HG03135 (cell line): ENCODE measurements around the gene PIGK.
A peak's percentile ranks its signal among the peaks of the same experiment; 100 is the strongest.
"Not testable (repeated sequence)": the region's sequence is repeated elsewhere in the genome, so short reads cannot be mapped to it uniquely, and the experiment has no call there.

Experiments used
- ATAC-seq: cut with Tn5 transposase; IDR thresholded peaks from one replicate; pipeline ENCODE4 v1.9.1; 2021; ENCODE audit warnings: mild to moderate bottlenecking, moderate library complexity; ENCODE audit not compliant: unreplicated experiment

PIGK gene

DNA sequence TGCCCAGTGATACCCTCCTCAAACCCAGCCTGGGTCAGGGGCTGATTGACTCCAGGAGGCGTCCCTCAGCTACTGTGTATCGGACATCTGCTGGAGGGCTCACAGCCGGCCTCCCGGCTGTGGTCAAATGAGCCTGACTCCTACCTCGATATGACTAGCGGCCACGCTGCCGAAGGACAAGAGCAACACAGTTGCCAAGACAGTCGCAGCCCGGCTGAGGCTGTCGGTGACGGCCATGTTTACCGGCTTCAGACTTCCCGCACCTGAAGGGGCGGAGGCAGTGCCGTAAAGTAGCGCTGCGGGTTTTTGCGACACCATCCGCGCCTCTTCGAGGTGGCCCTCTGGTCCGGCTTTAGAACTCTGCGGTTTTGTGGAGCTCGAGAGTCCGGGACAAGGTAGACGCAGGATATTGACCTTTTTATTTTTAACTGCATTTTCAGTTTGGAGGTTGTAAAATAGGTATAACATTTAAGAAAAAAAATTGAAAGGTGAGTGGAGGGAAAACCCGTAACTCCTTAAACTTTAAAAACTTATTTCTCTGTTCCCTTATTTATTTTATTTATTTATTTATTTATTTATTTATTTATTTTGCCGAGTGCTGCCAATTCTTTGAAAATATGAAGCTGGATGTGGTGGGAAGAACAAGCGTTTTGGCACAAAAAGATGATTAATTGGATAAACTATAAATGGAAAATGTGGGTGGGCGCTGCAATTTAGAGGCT, at the start of gene PIGK:
Gene PIGK, minus strand, starts transcription at position 265 of the 722 bp plus-strand sequence. Its CDS starts 28 bp downstream, at position 237.
- peak; percentile 91 for ATAC-seq

- no peak for ATAC-seq
Observed at GRCh38 chr1:77267035-77267434, 47.8 kb upstream of the PIGK start.

- ATAC-seq = no peak
Observed at GRCh38 chr1:77265180-77265579, 46.0 kb upstream of the PIGK start.

GRCh38 chr1:77263708-77264107, 44.5 kb upstream of the PIGK start:
- ATAC-seq = no peak

DNA sequence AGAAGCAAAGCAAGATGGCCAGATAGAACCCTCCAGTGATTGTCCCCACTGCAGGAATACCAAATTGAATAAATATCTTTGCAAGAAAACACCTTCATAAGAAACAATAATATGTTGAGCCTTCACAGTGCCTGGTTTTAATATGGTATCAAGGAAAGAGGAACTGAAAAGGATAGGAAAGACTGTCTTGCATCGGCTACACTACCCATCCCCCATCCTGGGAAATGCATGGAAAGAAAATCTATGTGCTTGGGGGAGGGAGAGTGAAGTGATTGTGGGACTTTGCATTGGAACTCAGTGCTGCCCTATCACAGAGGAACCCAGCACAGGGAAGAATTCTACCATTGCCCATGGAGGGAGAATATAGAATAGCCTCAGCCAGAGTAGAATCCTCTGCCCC, 34.0 kb upstream of the PIGK start:
- no peak for ATAC-seq

GRCh38 chr1:77250126-77250525, 30.9 kb upstream of the PIGK start:
- ATAC-seq = no peak

- ATAC-seq = no peak
Observed at GRCh38 chr1:77245830-77246229, 26.6 kb upstream of the PIGK start.

GRCh38 chr1:77239311-77239710, 20.1 kb upstream of the PIGK start:
- ATAC-seq = no peak

- no peak for ATAC-seq
Observed at GRCh38 chr1:77238462-77238861, 19.2 kb upstream of the PIGK start.

- ATAC-seq = no peak
Observed at GRCh38 chr1:77234943-77235342, 15.7 kb upstream of the PIGK start.

- no peak for ATAC-seq
Observed at GRCh38 chr1:77234096-77234495, 14.9 kb upstream of the PIGK start.

DNA sequence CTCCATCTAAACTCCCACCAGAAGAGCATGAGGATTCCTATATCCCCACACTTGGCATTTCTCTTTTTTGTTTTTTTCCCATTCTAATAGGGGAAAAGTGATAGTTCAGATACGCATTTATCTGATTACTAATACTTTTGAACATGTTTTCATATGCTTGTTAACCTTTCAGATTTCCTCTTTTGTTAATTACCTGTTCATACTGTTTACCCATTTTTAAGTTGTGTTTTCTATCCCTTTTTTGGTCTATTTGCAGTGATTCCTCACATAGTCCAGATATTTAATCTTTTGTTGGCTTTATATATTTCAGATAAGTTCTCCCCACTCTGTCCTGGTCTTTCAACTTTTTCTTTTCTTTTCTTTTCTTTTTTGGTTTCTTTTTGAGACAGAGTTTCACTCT, 13.6 kb upstream of the PIGK start:
- ATAC-seq = no peak

DNA sequence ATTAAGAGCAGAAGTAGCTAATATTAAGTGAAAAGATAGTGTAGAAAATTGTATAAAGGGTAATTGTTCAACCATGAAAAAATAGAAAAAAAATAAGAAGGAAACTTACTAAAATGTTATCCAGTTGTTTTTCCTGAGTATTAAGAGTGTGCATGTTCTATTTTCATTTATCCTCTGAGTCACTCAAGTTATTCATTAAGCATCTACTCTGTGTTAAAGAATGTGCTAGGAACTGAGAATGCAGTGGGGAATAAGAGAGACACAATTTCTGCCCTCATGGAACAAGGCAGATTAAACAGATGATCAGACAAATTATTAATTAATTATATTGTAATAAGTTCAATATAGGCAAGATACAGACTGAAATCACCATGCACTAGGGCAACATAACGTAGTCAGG, 10.8 kb upstream of the PIGK start:
- ATAC-seq = no peak

GRCh38 chr1:77228836-77229235, 9.6 kb upstream of the PIGK start:
- no peak for ATAC-seq

DNA sequence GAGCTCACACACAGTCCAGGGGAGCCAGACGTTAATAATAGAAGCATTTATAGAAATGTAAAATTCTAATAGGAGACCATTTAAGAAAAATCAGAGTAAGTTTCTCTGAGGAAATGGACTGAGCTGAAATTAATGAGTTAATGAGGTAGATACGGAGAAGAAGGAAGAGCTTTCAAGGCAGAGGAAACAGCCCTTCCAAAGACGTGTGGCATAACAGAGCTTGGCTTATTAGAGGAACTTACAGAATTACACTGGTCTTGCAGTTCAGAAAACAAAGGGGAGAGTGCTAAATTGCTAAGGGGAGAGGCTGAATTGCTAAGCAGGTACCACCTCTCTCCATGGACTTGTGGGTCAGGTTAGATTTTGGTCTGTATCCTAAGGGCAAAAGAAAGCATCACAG, 8.2 kb upstream of the PIGK start:
- ATAC-seq = no peak

GRCh38 chr1:77222496-77222895, 3.3 kb upstream of the PIGK start:
- no peak for ATAC-seq

DNA sequence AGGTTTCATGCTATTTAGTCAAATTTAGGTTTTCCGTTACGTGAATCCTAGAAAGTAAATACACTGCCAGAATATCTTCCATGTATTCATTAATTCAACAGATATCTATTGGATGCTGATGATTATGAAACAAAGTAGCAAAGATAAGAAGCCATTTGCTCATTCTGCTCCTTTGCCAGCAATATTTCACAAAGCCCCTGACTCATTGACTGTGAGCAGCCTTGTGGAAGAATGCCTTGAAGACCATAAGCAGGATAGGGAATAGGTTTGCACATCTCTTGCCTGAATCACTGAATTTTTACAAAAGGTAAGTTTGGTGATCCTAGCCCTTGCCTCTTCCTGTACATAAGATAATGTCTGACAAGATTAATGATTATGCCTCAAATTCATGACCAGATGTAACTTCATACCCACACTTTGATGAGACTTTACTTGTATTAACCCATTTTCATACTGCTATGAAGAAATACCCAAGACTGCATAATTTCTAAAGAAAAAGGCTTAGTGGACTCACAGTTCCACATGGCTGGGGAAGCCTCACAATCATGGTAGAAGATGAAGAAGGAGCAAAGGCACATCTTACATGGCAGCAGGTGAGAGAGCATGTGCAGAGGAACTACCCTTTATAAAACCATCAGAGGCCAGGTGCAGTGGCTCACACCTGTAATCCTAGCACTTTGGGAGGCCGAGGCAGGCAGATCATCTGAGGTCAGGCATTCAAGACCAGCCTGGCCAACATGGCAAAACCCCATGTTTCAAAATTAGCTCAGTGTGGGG, 1.6 kb upstream of the PIGK start:
- no peak for ATAC-seq

DNA sequence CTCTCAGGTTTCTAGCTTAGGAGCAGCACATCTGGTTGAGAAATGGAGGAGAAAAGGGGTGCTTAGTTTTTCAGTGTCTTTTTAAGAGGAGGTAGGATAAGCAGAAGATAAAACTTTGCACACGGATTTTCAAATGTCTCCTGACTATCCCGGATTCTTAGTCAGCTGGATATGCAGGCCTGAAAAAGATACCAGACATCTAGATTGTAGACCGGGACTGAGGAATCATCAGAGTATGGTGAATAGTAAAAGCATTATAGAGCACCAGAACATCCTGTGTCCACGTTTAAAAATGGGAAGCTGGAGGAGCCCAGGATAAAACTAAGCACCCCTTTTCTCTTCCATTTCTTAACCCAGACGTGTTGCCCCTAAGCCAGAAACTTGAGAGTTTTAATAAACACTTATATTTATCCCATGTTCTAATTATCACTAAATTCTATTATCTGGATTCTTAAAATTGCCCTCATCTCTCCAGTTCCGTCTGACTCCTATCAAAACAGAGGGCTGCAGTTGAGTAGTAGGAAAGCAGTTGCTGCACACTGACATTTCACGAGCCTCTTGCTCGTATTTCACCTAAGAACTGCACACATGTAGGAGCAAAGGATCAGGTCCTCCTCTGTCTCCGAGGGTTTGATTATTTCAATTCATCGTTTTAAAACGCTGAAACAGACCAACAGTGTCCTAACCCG, 609 bp downstream of the PIGK start:
- ATAC-seq = peak; percentile 50

DNA sequence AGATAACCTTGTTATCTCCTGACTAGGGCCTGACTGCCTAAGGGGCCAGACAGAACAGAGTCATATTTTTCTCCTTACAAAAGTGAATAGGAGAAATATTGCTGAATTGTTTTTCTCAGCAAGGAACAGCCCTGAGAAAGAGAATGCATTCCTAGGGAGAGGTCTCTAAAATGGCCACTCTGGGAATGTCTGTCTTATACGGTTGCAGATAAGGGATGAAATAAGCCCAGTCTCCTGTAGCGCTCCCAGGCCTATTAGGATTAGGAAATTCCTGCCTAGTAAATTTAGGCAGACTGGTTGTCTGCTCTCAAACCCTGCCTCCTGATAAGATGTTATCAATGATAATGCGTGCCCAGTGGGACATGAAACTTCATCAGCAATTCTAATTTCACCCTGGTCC, 15.2 kb downstream of the PIGK start:
- not testable (repeated sequence) for ATAC-seq

DNA sequence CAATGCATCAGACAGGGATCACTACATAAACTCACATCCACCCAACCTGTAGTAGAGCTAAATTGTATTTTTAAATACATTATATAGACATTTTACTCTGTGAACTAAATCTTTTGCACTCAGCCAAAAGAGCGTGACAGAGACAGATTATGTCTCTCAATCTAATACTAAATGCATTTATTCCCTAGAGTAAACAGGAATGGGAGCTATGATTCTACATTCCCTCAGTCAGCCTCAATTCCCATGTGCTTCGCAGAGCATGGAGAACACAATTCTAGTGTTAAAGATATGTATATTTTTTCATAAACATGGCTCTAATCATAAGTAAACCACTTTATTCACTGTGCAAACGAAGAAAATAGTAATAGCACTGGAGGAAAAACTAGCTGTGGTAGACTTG, 16.5 kb downstream of the PIGK start:
- ATAC-seq = no peak

GRCh38 chr1:77200806-77201205, 18.4 kb downstream of the PIGK start:
- ATAC-seq = no peak

DNA sequence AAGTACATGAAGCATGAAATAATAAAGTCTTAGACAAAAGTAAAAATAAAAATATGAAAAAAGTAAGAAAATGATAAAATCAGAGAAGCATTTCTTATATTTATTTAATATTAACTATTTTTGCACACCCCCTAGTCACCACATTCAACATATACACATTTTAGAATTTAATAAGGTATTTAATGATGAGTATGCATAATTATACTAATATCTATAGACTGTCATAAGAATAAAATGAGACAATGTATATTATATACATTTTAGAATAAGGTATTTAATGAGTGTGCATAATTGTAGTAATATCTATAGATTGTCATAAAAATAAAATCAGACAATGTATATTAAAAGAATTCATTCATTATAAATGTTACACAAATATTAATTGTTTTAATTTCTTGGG, 18.9 kb downstream of the PIGK start:
- ATAC-seq = no peak
